Upper lobe of right lung (tissue), 1 donor: Measurements from ENCODE around the gene HIBADH. TPM values are rescaled to one million over a fixed set of nuclear protein-coding genes. Genes with fewer than 3 reads are reported as not detected.

Experiments
- ATAC-seq: fragments of 200-7000 bp; cut with Tn5 transposase; one replicate; pipeline ENCODE4 v1.9.1; 2020; ENCODE audit warnings: mild to moderate bottlenecking, moderate library complexity
- DNase-seq: peaks from one replicate; pipeline ENCODE4 v3.0.0-alpha.2; 2020
- H3K27ac ChIP-seq: fragments of 200-600 bp; one replicate; pipeline ENCODE4 v1.8.0; 2022
- H3K27me3 ChIP-seq: fragments of 200-600 bp; one replicate; pipeline ENCODE4 v1.8.0; 2022; ENCODE audit warnings: mild to moderate bottlenecking
- H3K36me3 ChIP-seq: fragments of 200-600 bp; one replicate; pipeline ENCODE4 v1.8.0; 2022
- H3K4me1 ChIP-seq: fragments of 200-600 bp; one replicate; pipeline ENCODE4 v1.8.0; 2022
- H3K4me3 ChIP-seq: fragments of 200-600 bp; one replicate; pipeline ENCODE4 v1.8.0; 2022; ENCODE audit warnings: mild to moderate bottlenecking
- H3K9me3 ChIP-seq: fragments of 200-600 bp; one replicate; pipeline ENCODE4 v1.8.0; 2022
- CTCF ChIP-seq: fragments of 200-600 bp; IDR thresholded peaks from one replicate; pipeline ENCODE4 v1.8.0; 2022; ENCODE audit warnings: antibody characterized with exemption
- intact Hi-C: fragments of 100-400 bp; cut with DNase I; formaldehyde crosslinking; loops from one replicate; pipeline ENCODE4 v1.11.0; 2022
- total RNA-seq: library from RNA; stranded (reverse); fragmentation: NEBNext Ultra II Directional; extraction: Animal tissue kit (Norgen Biotek cat#: 25700); gene quantifications from one replicate; pipeline ENCODE4 v1.2.1, GENCODE V29; 2021
- donor health status: DM: no; HTN: yes; CAD: no; lungs with severe emphysema.

The HIBADH gene
- total RNA-seq, 1 donor from 2014 or later, result 23.7 TPM

GRCh38 chr7:27522566-27522965 is 140.1 kb downstream of the HIBADH start:
- no peak overlapping the region for H3K4me3 ChIP-seq
- H3K27me3 ChIP-seq, result no peaks in the 10 kb centered on the region
- H3K27ac ChIP-seq, result no peak overlapping the region
- H3K36me3 ChIP-seq, result peaks cover 16% of the 10 kb centered on the region
- ATAC-seq (no peak), DNase-seq (no peak)
- TF ChIP-seq CTCF, result no peak
- intact Hi-C loops, result no loop called here
- H3K4me1 ChIP-seq, result no peaks in the 10 kb centered on the region
- no peaks in the 10 kb centered on the region for H3K9me3 ChIP-seq

DNA sequence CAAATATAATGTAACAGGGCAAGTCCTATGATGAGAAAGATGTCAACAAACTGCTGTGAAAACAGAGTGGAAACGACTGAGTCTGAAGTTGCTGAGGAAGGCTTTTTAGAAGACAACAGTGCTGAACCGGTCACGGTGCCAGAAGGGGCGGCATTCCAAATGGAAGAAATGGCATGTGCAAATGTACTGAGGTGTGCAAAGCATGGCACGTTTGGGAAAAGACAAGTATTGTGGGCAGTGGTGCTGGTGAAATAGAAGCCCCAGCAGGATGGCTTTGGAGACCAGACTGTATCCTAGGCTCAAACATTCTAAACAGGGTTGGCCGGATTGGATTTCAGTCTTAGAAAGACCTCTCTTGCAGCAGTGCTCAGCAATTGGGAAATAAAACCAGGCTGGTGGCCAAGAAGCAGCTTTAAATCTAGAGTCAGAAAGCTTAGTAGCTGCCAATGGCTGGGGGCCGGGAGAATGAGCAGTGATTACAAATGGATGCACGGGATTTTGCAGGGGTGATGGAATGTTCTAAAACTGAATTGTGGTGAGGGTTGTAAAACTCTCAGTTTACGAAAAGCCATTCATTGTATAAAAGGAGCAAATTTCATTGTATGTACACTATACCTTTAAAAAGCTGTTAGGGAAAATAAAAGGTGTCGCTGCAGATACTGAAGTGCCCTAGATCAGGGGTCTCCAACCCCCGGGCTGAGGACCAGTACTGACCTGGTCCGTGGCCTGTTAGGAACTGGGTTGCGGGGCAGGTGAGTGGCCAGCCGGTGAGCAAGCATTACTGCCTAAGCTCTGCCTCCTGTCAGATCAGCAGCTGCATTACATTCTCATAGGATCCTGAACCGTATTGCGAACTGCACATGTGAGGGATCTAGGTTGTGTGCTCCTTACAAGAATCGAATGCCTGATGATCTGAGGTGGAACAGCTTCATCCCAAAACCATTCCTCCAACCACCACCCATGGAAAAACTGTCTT is 141.6 kb downstream of the HIBADH start:
- DNase-seq, result no peak
- H3K9me3 ChIP-seq, result no peaks in the 10 kb centered on the region
- TF ChIP-seq CTCF, result no peak
- intact Hi-C loops, result no loop called here
- no peak overlapping the region for H3K27ac ChIP-seq
- H3K4me1 ChIP-seq, result no peaks in the 10 kb centered on the region
- no peaks in the 10 kb centered on the region for H3K27me3 ChIP-seq
- H3K36me3 ChIP-seq, result peaks cover 14% of the 10 kb centered on the region
- no peak for ATAC-seq
- no peak overlapping the region for H3K4me3 ChIP-seq

GRCh38 chr7:27519793-27520469 is 142.8 kb downstream of the HIBADH start:
- Histone ChIP-seq H3K4me1 (no peaks in the 10 kb centered on the region), H3K36me3 (peaks cover 2% of the 10 kb centered on the region), H3K9me3 (no peaks in the 10 kb centered on the region), H3K27ac (no peak overlapping the region), H3K4me3 (no peak overlapping the region), H3K27me3 (no peaks in the 10 kb centered on the region)
- ATAC-seq (no peak), DNase-seq (no peak)
- no peak for TF ChIP-seq CTCF
- intact Hi-C loops, result no loop called here

DNA sequence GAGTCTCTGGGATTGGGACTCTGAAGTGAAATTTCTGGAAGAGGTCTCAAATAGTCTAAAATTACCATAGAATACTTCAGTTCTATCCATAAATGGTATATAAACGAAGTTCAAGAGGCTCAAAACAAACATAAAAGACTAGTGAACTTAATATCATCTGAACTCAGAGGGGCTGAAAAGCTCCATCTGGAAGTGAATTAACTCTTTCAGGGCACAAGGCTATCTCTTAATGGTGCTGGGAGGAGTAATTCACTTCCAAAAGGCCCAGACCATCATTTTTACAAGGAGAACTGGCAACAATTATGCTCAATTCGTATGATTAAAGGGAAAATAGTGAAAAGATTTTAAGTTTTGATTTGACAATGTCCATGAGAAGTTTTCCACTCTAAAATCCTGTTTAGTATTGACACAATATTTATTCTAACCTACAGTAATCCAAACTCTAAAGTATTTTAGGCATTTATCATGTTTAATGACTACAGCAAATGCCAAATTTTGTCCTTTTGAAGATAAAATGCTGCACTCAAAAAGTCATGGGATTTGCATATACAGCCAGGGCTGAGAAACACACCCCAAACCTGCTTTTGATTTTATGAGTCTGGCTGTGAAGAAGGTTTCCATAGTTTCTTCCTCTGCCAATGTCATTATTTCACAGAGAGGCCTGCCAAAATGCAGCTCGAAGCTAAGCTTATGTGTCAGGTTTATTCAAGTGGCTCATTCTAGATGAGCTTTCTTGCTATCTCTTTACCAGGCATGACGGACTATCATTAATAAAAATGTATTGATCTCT is 143.9 kb downstream of the HIBADH start:
- no peaks in the 10 kb centered on the region for H3K36me3 ChIP-seq
- intact Hi-C loops, result no loop called here
- no peak for TF ChIP-seq CTCF
- H3K4me3 ChIP-seq, result no peak overlapping the region
- no peak for ATAC-seq
- H3K9me3 ChIP-seq, result no peaks in the 10 kb centered on the region
- DNase-seq, result no peak
- H3K4me1 ChIP-seq, result no peaks in the 10 kb centered on the region
- no peak overlapping the region for H3K27ac ChIP-seq
- H3K27me3 ChIP-seq, result no peaks in the 10 kb centered on the region

- Histone ChIP-seq H3K9me3 (no peaks in the 10 kb centered on the region), H3K4me1 (no peaks in the 10 kb centered on the region), H3K36me3 (no peaks in the 10 kb centered on the region), H3K27ac (no peak overlapping the region), H3K27me3 (no peaks in the 10 kb centered on the region), H3K4me3 (no peak overlapping the region)
- intact Hi-C loops, result no loop called here
- no peak for TF ChIP-seq CTCF
- DNase-seq (no peak), ATAC-seq (no peak)
Observed at GRCh38 chr7:27516421-27516820, 146.3 kb downstream of the HIBADH start.
